ENCODE data around the gene SIRPG.
"Not testable (repeated sequence)": the region's sequence is repeated elsewhere in the genome, so short reads cannot be mapped to it uniquely, and the experiment has no call there.

The SIRPG gene

GRCh38 chr20:1635291-1635979 lies 22.1 kb downstream of the SIRPG start:
- DNase-seq: no peak

GRCh38 chr20:1633535-1633934 lies 24.0 kb downstream of the SIRPG start:
- DNase-seq: no peak

- DNase-seq: peak; percentile 84
These were observed 25.4 kb downstream of the SIRPG start for GRCh38 chr20:1632178-1632577.

GRCh38 chr20:1631309-1632151 lies 26.0 kb downstream of the SIRPG start:
- no peak for DNase-seq

GRCh38 chr20:1630186-1630585 lies 27.4 kb downstream of the SIRPG start:
- DNase-seq: no peak

GRCh38 chr20:1629321-1629720 lies 28.3 kb downstream of the SIRPG start:
- no peak for DNase-seq

- DNase-seq: no peak
These were observed 29.0 kb downstream of the SIRPG start for GRCh38 chr20:1628621-1629020.

GRCh38 chr20:1627200-1627550 lies 30.4 kb downstream of the SIRPG start:
- no peak for DNase-seq

GRCh38 chr20:1626528-1627199 lies 30.9 kb downstream of the SIRPG start:
- no peak for DNase-seq

GRCh38 chr20:1625083-1625690 lies 32.4 kb downstream of the SIRPG start:
- peak; percentile 56 for DNase-seq

GRCh38 chr20:1623501-1624205 lies 33.9 kb downstream of the SIRPG start:
- DNase-seq: no peak

GRCh38 chr20:1622450-1622849 lies 35.1 kb downstream of the SIRPG start:
- peak; percentile 37 for DNase-seq

- no peak for DNase-seq
These were observed 36.3 kb downstream of the SIRPG start for GRCh38 chr20:1621316-1621715.

GRCh38 chr20:1619861-1620444 lies 37.6 kb downstream of the SIRPG start, which contains the start of gene SIRPB1:
Gene SIRPB1 (minus strand): TSS chr20:1620009. CDS start chr20:1619944, 65 bp downstream.
- peak; percentile 61 for DNase-seq

GRCh38 chr20:1618954-1619540 lies 38.5 kb downstream of the SIRPG start:
- DNase-seq: no peak

- DNase-seq: no peak
These were observed 39.1 kb downstream of the SIRPG start for GRCh38 chr20:1618479-1618878.

- DNase-seq: no peak
These were observed 40.6 kb downstream of the SIRPG start for GRCh38 chr20:1616858-1617434.

GRCh38 chr20:1610404-1610803 lies 47.2 kb downstream of the SIRPG start:
- DNase-seq: not testable (repeated sequence)

- not testable (repeated sequence) for DNase-seq
These were observed 48.8 kb downstream of the SIRPG start for GRCh38 chr20:1608678-1609347.

GRCh38 chr20:1600736-1601135 lies 56.8 kb downstream of the SIRPG start:
- DNase-seq: no peak

- no peak for DNase-seq
These were observed 62.2 kb downstream of the SIRPG start for GRCh38 chr20:1595333-1595732.

Data from activated CD4-positive, alpha-beta T cell treated with anti-CD3 and anti-CD28 coated beads, Interleukin-2, amount 50 U/mL, for 16 hours (primary cell).